DMS153 treated with DMSO at 0.1 percent for 48 hours (cell line): ENCODE measurements around the gene RAI1.

Experiments
- DNase-seq: peaks from one replicate; lab custom pipeline; 2025; ENCODE audit not compliant: unreplicated experiment; lab: John Stamatoyannopoulos, UW

The RAI1 gene

GRCh38 chr17:17765359-17766076, 84.3 kb downstream of the RAI1 start:
- DNase-seq: no peak

- no peak for DNase-seq
These were observed 85.0 kb downstream of the RAI1 start for GRCh38 chr17:17766077-17766743.

GRCh38 chr17:17766744-17767120, 85.5 kb downstream of the RAI1 start:
- DNase-seq: no peak

DNA sequence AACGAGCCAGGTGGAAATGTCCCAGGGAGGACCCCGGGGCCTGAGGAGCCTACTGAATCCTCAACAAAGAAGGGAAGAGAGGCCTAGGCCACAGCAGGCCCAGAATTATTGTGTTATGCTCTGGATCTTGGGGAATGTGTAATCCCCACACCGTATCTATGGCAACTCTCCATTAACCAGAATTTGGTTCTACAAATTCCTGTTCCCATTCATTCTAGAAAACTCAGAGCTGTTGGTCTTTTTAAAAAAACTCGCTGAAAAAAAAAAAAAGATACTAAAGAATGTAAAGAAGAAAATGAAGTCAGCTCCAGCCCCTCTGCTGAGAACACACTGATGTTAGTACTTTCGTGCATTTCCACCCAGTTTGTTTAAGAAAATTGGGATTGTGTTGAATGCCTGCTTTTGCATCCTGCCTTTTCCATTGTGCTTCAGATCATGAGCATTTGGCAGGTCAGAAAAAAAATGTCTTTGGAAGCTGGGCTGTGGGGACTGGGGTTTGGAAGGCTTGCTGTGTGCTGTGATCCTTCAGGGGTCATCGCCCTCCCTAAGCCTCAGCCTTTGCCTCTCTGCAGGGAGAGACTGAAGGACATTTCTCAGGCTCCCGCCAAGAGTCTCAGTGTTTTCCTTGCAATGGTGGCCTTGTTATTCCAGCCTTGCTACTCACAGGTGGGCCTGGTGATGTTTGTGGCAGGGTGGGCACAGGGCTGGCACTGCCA, 86.1 kb downstream of the RAI1 start:
- DNase-seq: no peak

GRCh38 chr17:17767887-17768418, 86.7 kb downstream of the RAI1 start:
- no peak for DNase-seq

- DNase-seq: no peak
These were observed 87.3 kb downstream of the RAI1 start for GRCh38 chr17:17768424-17769088.

- no peak for DNase-seq
These were observed 88.8 kb downstream of the RAI1 start for GRCh38 chr17:17769869-17770631.

- no peak for DNase-seq
These were observed 89.4 kb downstream of the RAI1 start for GRCh38 chr17:17770632-17771044.

GRCh38 chr17:17771498-17772201, 90.4 kb downstream of the RAI1 start:
- DNase-seq: no peak

- DNase-seq: no peak
These were observed 91.0 kb downstream of the RAI1 start for GRCh38 chr17:17772231-17772630.

- no peak for DNase-seq
These were observed 93.0 kb downstream of the RAI1 start for GRCh38 chr17:17774009-17774881.

DNA sequence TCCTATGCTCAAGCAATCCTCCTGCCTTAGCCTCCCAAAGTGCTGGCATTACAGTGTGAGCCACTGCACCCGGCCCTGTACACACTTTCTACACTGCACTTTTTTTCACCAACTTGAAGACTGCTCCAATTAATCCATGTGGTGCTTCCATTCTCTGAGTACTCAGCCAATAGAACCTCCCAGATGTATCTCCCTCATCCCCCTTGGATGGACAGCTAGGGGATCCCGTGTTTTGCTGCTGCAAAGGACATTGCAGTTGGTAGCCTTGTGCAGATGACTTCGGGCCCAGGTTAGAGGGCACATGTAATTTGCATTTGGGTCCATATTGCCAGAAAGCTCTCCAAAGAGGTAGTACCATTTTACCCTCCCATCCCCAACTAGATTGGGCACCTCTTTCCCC, 95.6 kb downstream of the RAI1 start:
- no peak for DNase-seq

DNA sequence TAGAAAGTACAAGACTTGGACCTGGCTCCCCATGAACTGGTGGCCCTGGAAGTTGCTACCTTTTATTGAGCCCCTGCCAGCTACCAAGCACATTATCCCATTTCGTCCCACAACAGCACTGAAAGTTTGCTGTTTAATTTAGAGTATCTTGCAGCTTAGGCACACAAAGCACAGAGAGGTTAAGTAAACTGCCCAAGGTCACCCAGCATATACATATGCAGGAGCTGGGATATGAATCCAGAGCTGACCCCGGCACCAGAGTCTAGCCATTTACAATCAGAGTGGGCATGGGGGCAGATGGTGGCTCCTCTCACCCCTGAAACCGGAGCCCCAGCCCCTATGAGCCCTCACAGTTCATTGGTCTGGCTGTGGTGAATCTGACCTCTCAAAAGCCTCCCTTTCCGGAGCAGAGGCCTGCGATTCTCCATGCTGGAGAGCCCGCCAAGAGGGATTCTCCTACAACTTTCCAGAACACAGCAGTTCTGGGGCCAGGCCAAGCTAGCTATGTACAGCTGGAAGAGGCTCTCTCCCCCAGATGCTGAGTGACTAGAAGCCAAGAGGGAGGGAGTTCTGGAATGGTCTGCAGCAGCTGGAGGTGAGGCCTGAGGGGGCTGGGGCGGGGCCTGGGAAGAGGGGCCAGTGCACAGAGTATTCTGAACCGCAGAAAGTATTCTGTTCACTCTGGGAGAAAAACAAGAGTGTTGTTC, 97.2 kb downstream of the RAI1 start:
- no peak for DNase-seq

GRCh38 chr17:17779015-17779611, 97.9 kb downstream of the RAI1 start:
- no peak for DNase-seq

GRCh38 chr17:17780922-17781590, 99.8 kb downstream of the RAI1 start:
- DNase-seq: no peak

GRCh38 chr17:17781591-17782496, 100.6 kb downstream of the RAI1 start:
- DNase-seq: no peak
